Thoracic aorta (tissue), 2 donors: ENCODE measurements around the gene C1orf122. TPM values are rescaled to one million over a fixed set of nuclear protein-coding genes. Genes with fewer than 3 reads are reported as not detected.

ENCODE experiments used
- ATAC-seq: fragments of 150-250 bp; one replicate; pipeline ENCODE4 v1.8.0; 2017; ENCODE audit warnings: low read depth; ENCODE audit not compliant: insufficient number of reproducible peaks, low FRiP score
- DNase-seq: peaks from one replicate; pipeline ENCODE4 v3.0.0-alpha.2; 2020; ENCODE audit warnings: low spot score
- H3K27ac ChIP-seq, 2 donors: fragments of 200-600 bp; sonication (generic); 1 replicate in 1 of 2; 2 replicates in 1 of 2; pipeline ENCODE4 v1.5.1; 2016; ENCODE audit warnings: mild to moderate bottlenecking in 2 of 2, moderate library complexity in 2 of 2
- H3K27me3 ChIP-seq: fragments of 200-600 bp; sonication (generic); replicated peaks from 2 replicates; pipeline ENCODE4 v1.6.0; 2016; ENCODE audit warnings: mild to moderate bottlenecking; ENCODE audit not compliant: insufficient read depth
- H3K36me3 ChIP-seq: fragments of 200-600 bp; sonication (generic); one replicate; pipeline ENCODE4 v1.5.1; 2016
- H3K4me1 ChIP-seq, 2 donors: fragments of 200-600 bp; sonication (generic); 1 replicate in 1 of 2; 2 replicates in 1 of 2; pipeline versions ENCODE4 v1.5.1 to v1.6.0; 2016; ENCODE audit warnings: low read depth in 2 of 2, mild to moderate bottlenecking in 1 of 2; ENCODE audit not compliant: control insufficient read depth in 1 of 2
- H3K4me3 ChIP-seq: fragments of 200-600 bp; sonication (generic); 2 replicates; pipeline ENCODE4 v1.5.1; 2016; ENCODE audit warnings: mild to moderate bottlenecking
- H3K9me3 ChIP-seq: fragments of 200-600 bp; sonication (generic); 2 replicates; pipeline ENCODE4 v1.5.1; 2016
- total RNA-seq, 2 donors: library from RNA; depleted of rRNA; stranded (reverse); fragments of >200 nt; gene quantifications; one replicate each; pipeline versions ENCODE4 v1.1.0 to v1.2.3, GENCODE V29; 2016
- TF ChIP-seq, protein P1 (sequence below): fragments of 200-600 bp; sonication (generic); IDR thresholded peaks from one replicate; pipeline ENCODE4 v1.5.1; 2019; ENCODE audit warnings: antibody characterized with exemption

The C1orf122 gene
- total RNA-seq, 2 donors from 2014 or later: 33.9 to 96.0 TPM

DNA sequence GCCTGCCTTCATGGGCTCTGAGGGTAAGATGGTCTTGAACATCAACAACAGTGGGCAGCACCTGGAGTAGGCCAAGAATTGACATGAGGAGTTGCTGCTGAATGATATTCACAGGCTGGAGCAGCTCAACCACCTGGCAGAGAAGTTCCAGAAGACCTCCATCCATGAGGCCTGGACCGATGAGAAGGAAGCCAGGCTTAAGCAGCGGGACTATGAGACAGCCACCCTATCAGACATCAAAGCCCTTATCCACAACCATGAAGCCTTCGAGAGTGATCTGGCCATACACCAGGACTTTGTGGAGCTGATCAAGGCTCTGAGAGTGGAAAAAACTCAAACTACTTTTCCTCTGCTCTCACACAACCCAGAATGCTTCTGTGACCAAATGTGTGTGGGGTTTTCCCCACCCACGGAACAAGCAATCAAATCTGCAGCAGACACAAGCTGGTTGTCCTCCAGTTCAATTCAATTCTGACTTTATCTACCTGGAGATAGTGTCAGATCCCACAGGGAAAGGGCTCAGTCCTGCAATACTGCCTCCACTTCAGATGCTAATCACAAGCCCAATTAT, 30.6 kb upstream of the C1orf122 start:
- ATAC-seq (no peak), DNase-seq (no peak)
- Histone ChIP-seq H3K27me3 (no peaks in the 10 kb centered on the region), H3K4me3 (no peak overlapping the region), H3K36me3 (no peaks in the 10 kb centered on the region), H3K27ac (no peak overlapping the region), H3K9me3 (no peaks in the 10 kb centered on the region), H3K4me1 (no peaks in the 10 kb centered on the region)
- TF ChIP-seq, protein P1, sequence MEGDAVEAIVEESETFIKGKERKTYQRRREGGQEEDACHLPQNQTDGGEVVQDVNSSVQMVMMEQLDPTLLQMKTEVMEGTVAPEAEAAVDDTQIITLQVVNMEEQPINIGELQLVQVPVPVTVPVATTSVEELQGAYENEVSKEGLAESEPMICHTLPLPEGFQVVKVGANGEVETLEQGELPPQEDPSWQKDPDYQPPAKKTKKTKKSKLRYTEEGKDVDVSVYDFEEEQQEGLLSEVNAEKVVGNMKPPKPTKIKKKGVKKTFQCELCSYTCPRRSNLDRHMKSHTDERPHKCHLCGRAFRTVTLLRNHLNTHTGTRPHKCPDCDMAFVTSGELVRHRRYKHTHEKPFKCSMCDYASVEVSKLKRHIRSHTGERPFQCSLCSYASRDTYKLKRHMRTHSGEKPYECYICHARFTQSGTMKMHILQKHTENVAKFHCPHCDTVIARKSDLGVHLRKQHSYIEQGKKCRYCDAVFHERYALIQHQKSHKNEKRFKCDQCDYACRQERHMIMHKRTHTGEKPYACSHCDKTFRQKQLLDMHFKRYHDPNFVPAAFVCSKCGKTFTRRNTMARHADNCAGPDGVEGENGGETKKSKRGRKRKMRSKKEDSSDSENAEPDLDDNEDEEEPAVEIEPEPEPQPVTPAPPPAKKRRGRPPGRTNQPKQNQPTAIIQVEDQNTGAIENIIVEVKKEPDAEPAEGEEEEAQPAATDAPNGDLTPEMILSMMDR: no peak

DNA sequence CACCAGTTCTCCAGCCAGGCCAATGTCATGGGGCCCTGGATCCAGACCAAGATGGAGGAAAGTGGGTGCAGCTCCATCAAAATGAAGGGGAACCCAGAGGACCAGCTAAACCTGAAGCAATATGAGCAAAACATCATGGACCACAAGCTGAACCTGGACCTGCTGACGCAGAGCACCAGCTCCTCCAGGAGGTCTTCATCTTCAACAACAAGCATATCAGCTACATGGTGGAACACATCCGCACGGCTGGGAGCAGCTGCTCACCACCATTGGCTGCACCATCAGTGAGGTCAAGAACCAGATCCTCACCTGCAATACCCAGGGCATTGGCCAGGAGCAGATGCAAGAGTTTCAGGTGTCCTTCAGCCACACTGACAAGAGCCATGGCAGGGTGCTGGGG, 28.9 kb upstream of the C1orf122 start:
- DNase-seq (no peak), ATAC-seq (no peak)
- TF ChIP-seq, protein P1: no peak
- no peak overlapping the region for H3K27ac ChIP-seq
- H3K27me3 ChIP-seq: no peaks in the 10 kb centered on the region
- H3K9me3 ChIP-seq: no peaks in the 10 kb centered on the region
- no peak overlapping the region for H3K4me3 ChIP-seq
- H3K36me3 ChIP-seq: no peaks in the 10 kb centered on the region
- no peaks in the 10 kb centered on the region for H3K4me1 ChIP-seq

DNA sequence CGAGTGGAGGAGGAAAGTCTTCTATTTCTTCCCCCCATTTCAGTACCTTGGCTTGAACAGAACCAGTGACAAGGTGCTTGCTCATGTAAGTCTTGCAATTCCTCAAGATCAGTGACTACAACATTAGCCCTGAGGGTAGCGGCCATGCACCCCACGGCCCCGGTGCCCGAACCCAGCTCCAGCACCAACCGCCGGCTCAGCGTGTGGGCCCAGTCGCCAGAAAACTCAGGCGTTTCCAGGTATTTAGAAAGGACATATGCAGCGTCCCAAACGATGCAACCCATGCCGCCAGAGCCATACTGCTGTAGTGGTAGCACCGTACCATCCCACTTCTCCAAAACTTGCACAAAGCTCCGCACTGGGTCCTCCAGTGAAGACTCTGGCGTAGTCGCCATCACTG, 25.1 kb upstream of the C1orf122 start:
- DNase-seq: no peak
- H3K4me1 ChIP-seq: no peaks in the 10 kb centered on the region
- no peak for ATAC-seq
- no peaks in the 10 kb centered on the region for H3K27me3 ChIP-seq
- H3K27ac ChIP-seq: no peak overlapping the region
- H3K36me3 ChIP-seq: no peaks in the 10 kb centered on the region
- H3K4me3 ChIP-seq: no peak overlapping the region
- TF ChIP-seq, protein P1: no peak
- no peaks in the 10 kb centered on the region for H3K9me3 ChIP-seq

DNA sequence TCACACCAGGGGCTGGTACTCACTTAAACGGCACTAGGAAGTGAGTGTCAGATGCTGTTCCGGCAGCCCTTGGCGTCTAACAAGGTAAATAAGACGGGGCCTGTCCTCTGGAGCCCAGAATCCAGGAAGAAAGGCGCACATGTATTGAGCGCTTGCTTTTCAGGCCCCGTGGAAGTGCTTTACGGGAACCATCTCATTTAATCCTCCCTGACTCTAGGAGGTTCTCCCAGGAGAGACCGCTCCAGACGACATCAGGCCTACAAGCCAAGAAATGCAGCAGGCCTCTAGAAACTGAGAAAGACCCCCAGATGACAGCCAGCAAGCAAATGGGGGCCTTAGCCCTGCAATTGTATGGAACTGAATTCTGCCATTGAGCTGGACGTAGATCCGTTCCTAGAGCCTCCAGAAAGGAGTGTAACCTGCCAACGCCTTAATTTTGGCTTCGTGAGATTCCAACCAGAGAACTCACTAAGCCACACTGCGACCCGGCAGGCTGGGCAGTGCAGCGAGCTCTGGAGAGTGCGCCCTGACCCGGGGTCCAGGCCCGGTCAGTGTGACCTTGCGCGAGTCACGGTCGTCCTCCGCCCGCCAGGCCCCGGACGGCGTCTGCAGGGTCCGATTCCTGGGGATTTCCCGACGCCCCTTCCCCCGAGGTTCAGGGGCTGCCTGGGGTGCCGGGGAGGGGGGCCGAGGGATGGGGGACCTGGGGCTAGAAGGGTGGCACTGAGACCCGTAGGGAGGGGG, 14.5 kb upstream of the C1orf122 start:
- Histone ChIP-seq H3K4me3 (peak overlapping the region; percentile 78), H3K4me1 (peaks cover 8 to 16% of the 10 kb centered on the region in 2 donors)
- no peak for DNase-seq

DNA sequence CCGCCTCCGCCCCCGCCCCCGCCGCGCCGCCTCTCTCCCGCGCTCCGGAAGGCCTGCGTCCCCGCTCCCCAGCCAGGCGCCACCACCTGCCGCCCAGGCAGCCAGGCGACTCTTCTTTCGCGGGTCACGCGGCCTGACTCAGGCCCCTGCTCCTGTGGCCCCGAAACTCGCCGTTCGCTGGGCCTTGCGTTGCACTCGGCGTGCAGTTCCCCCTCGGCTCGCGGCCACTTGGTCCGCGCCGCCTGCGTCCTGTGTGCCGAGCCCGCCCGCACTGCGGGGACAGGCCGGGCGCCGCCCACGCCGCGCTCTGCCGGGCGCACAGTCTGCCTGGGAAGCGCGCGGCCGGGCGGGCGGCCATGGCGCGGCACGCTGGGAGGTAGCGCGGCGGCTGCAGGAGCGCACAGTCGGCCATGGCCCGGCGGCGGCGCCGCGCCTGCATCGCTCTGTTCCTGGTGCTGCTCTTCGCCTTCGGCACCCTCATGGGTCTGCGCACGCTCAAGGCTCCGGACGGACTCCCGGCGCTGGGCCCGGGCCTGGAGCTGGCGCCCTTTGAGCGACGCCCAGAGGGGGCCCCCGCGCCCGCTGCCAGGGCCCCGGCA, 13.7 kb upstream of the C1orf122 start, which contains the start of gene MANEAL:
TSS of gene MANEAL (plus strand) at position 75 of the 599 bp plus-strand sequence. CDS start at position 411, 336 bp downstream.
- H3K4me1 ChIP-seq: peaks cover 8 to 16% of the 10 kb centered on the region in 2 donors
- no peaks in the 10 kb centered on the region for H3K36me3 ChIP-seq
- no peaks in the 10 kb centered on the region for H3K9me3 ChIP-seq
- ATAC-seq (no peak), DNase-seq (no peak)
- no peaks in the 10 kb centered on the region for H3K27me3 ChIP-seq
- no peak within 1 kb of the TSS for H3K27ac ChIP-seq
- TF ChIP-seq, protein P1: no peak
- peak within 1 kb of the TSS; percentile 78 for H3K4me3 ChIP-seq

More for the DNA sequence above, 14.5 kb upstream of the C1orf122 start:
- Histone ChIP-seq H3K27me3 (no peaks in the 10 kb centered on the region), H3K9me3 (no peaks in the 10 kb centered on the region), H3K36me3 (no peaks in the 10 kb centered on the region), H3K27ac (no peak overlapping the region)
- no peak for ATAC-seq
- TF ChIP-seq, protein P1: no peak
